Brain microvascular endothelial cell (primary cell): ENCODE data around the gene UACA.
A peak's percentile ranks its signal among the peaks of the same experiment; 100 is the strongest.

Experiments used
- DNase-seq: peaks from one replicate; pipeline ENCODE4 v3.0.0-alpha.2; 2020
- H3K27ac ChIP-seq: fragments of 250-450 bp; sonication (Bioruptor Pico); 2 replicates; pipeline ENCODE4 v1.5.1; 2020; ENCODE audit warnings: mild to moderate bottlenecking, moderate library complexity
- H3K27me3 ChIP-seq: fragments of 250-450 bp; sonication (Bioruptor Pico); replicated peaks from 2 replicates; pipeline ENCODE4 v1.5.1; 2020; ENCODE audit warnings: mild to moderate bottlenecking
- H3K36me3 ChIP-seq: fragments of 250-450 bp; sonication (Bioruptor Pico); replicated peaks from 2 replicates; pipeline ENCODE4 v1.5.1; 2020; ENCODE audit warnings: mild to moderate bottlenecking
- H3K4me3 ChIP-seq: 2 replicates; pipeline ENCODE4 v1.5.1; 2011; ENCODE audit warnings: low read depth, mild to moderate bottlenecking, control low read depth, low read length, moderate library complexity
- in situ Hi-C: cut with HindIII; loops from 2 replicates; pipeline ENCODE4 v1.10.0; 2017; ENCODE audit warnings: low sequenced_read_pairs, low pct_ligation_motif_present
- TF ChIP-seq, protein P1 (sequence below): IDR thresholded peaks from 2 replicates; pipeline ENCODE4 v1.5.1; 2011; ENCODE audit warnings: low read depth, mild to moderate bottlenecking, moderate library complexity, low read length, control low read depth, inconsistent platforms; ENCODE audit errors: missing control alignments

Gene UACA

DNA sequence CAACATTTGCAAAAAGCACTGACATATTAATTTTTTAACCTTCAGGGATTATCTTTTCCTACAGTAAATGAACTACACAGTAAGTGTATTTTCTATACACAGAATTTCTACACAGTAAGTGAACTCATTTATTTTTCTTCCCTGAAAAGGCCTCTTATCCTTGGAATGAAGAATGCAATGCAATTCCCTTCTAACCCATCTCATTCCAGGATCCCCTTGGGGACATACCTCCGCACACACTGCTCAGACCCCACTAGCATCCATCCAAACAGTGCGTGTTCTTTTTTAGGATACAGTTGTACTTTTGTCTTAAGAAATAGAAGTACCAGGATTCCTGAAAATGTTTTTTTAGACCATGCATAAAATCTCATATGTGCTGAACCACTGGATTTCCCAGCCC lies 152.8 kb downstream of the UACA start:
- DNase-seq = no peak
- TF ChIP-seq, protein P1, sequence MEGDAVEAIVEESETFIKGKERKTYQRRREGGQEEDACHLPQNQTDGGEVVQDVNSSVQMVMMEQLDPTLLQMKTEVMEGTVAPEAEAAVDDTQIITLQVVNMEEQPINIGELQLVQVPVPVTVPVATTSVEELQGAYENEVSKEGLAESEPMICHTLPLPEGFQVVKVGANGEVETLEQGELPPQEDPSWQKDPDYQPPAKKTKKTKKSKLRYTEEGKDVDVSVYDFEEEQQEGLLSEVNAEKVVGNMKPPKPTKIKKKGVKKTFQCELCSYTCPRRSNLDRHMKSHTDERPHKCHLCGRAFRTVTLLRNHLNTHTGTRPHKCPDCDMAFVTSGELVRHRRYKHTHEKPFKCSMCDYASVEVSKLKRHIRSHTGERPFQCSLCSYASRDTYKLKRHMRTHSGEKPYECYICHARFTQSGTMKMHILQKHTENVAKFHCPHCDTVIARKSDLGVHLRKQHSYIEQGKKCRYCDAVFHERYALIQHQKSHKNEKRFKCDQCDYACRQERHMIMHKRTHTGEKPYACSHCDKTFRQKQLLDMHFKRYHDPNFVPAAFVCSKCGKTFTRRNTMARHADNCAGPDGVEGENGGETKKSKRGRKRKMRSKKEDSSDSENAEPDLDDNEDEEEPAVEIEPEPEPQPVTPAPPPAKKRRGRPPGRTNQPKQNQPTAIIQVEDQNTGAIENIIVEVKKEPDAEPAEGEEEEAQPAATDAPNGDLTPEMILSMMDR = no peak
- in situ Hi-C loops = no loop called here

GRCh38 chr15:70609889-70610288 lies 153.5 kb downstream of the UACA start:
- no peak for DNase-seq
- Histone ChIP-seq H3K27me3 (no peaks in the 10 kb centered on the region), H3K36me3 (no peaks in the 10 kb centered on the region), H3K4me3 (no peak overlapping the region), H3K27ac (no peak overlapping the region)
- in situ Hi-C loops = no loop called here
- TF ChIP-seq, protein P1 = no peak

More for the DNA sequence above, 152.8 kb downstream of the UACA start:
- Histone ChIP-seq H3K27ac (no peak overlapping the region), H3K27me3 (no peaks in the 10 kb centered on the region), H3K4me3 (no peak overlapping the region), H3K36me3 (no peaks in the 10 kb centered on the region)

DNA sequence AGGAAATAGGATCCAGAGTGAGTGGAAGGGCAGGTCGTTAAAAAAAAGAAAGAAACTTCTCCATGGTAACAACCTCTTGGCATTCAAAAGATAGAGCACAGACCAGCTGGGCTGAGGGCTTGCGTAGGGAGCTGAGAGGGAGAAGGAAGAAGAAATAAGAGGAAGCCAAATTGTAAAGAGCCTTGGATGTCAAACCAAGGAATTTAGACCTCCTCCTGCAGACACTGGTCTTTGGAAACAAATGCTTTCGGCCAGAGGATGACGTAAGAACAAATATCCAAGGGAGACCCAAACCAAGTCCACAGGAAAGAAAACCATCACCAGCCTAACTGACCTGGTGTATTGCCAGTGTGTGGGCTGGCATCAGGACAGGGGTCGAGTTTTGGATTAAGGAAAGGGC lies 155.2 kb downstream of the UACA start:
- Histone ChIP-seq H3K27ac (no peak overlapping the region), H3K27me3 (no peaks in the 10 kb centered on the region), H3K36me3 (no peaks in the 10 kb centered on the region), H3K4me3 (no peak overlapping the region)
- in situ Hi-C loops = no loop called here
- no peak for DNase-seq
- TF ChIP-seq, protein P1 = no peak

GRCh38 chr15:70605606-70606410 lies 157.6 kb downstream of the UACA start:
- Histone ChIP-seq H3K4me3 (no peak overlapping the region), H3K27me3 (no peaks in the 10 kb centered on the region), H3K36me3 (no peaks in the 10 kb centered on the region), H3K27ac (peak overlapping the region; percentile 13)
- peak; percentile 72 for DNase-seq
- in situ Hi-C loops = no loop called here
- TF ChIP-seq, protein P1 = no peak

DNA sequence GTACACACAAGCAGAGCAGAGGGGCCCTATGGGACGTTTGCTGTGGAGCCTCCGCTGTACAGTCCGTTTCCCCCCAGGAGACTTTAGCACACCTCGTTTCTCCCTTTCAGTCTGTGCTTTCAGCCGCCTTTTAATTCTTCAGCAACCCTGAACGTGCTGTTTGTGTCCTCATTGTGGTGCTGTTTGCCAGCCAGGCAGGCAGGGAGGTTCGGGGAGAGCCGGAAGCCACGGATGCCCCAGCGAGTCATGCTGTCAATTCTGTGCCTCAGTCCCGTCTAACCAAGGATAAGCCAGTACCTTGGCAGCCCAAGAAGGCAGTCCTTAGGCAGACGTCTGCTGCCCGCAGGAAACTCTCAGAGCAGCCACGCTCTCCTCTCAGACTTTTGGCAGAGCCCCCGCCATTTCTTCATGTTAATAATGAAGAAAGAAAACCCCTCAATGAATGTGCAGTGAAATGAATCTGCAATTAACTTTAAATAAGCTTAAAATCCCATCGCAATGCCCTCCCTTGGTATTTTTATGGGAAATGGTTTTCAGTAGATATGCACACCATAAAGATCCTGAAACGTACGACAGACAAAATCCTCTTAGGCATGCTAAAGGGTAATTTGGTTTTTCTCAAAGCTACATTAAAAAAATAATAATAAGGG lies 158.6 kb downstream of the UACA start:
- H3K27ac ChIP-seq = no peak overlapping the region
- H3K4me3 ChIP-seq = no peak overlapping the region
- H3K36me3 ChIP-seq = no peaks in the 10 kb centered on the region
- H3K27me3 ChIP-seq = no peaks in the 10 kb centered on the region
- TF ChIP-seq, protein P1 = peak; percentile 42
- in situ Hi-C loops = no loop called here
- DNase-seq = no peak
